Measurements from ENCODE around the gene MICALL1.

The MICALL1 gene

DNA sequence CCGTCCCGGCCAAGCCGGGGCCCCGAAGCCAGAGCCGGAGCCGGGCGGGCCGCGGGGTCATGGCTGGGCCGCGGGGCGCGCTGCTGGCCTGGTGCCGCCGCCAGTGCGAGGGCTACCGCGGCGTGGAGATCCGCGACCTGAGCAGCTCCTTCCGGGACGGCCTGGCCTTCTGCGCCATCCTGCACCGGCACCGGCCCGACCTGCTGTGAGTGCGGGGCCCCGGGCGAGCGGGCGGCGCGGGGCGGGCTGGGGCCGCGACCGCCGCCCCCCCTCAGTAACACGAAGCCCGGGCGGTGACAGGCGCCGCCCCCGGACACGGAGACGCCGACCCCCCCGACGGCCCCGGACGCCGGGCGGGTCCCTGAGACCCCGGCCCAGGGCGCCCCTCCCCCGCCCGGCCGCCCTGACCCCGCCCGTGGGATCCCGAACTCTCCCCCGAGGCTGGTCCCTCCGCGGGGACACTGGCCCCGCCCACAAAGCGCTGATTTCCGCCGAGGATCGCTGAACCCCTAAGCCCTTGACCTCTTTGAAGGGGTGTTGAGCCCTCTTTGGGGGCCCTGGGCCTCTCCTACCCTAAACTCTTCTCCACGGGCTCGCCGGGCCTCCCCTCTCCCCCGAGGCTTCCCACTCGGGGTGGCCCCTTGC is 389 bp downstream of the MICALL1 start:
- no peak for DNase-seq

DNA sequence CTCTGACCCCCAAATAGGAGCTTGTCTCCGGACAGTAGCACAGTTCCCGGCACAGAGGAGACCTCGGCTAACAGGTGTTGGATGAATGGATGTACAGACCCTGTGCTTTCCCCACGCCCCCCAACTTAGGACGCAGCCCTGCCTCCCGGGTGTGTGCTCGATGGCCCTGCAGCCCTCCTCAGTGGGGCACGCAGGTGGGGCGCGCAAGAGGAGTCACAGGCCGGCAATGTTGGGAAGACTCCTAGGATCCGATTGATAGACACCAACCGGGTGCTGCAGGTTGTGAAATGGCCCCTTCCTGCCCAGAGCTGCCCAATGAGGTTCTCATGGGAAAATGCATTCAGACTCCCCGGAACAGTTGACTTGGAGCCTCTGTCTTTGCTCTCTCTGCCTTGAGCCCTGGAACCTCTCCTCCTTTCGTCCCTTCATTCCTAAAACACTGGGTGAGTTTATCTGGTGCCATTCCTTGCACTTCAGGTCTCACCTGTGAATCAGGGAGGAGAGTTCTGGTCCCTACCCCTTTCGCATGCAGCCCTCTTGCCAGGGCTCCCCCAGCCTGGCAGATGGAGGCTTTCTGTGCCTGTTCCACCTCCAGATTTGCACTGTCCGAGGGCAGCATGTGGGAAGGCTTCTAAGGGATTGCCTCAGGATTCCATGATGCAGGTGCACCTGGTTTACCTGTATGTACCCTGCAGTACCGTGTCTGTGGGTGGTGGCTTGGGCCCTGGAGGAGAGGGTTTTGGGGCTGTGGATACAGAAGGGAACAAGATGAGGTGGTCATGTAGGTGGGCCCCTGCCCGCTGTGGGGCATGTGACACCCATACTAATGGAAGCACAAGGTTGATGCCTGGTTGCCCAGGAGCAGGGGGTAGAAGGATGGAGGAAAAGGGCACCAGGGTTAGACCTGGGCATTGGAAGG is 1.2 kb downstream of the MICALL1 start:
- DNase-seq = no peak

DNA sequence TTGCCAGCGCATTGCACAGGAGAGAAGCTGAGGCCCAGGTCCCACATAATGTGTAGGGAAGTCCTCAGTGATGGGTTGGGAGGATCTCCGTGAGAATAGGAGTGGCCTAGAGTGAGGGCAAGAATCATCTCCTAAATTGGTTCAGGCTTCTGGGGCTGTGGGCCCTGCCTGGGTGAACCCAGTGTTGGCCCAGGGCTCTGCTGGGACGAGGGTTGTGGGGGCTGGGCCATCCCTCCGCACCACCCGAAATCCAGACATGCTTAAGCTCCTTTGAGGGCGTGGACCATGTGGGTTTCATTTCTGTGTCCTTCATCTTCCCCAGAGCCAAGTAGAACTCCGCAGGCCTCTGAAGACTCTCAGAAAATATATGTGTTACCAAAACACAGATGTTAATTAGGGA is 3.7 kb downstream of the MICALL1 start:
- DNase-seq = no peak

DNA sequence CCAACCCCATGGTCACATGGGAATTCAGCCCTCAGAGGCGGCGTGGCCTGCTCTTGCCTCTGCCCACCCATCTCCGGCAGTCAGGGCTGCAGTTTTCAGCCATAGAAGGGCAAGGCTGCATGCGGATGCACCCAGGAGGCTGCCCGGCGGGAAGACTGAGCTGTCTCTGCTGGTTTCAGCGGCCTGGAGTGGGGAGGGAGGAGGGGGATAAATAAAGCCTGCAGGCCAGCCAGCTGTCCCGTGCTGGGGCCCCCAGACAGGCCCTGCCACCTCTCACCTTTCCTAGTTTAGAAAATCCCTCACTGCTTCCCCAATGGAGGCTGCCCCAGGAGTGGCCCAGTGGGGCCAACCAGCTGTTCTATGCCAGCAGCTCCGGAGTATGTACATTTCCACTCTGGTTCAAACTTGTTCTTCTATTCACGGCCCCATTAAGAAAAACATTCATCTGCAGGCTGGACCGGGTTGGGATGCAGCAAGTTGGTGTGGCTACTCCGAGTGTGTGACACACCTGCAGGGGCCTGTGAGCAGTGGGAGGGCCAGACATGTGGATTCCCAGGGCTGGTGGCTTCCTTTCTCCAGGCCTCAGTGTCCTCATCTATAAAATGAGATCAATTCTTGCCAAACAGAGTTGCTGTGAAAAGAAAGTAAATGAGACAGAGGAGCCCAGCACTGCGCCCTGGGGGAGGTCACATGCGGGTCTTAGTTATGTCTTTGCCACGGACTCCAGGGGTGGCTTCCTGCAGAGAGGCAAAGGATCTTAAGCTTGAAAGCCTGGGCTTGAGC is 5.0 kb downstream of the MICALL1 start:
- DNase-seq = no peak

DNA sequence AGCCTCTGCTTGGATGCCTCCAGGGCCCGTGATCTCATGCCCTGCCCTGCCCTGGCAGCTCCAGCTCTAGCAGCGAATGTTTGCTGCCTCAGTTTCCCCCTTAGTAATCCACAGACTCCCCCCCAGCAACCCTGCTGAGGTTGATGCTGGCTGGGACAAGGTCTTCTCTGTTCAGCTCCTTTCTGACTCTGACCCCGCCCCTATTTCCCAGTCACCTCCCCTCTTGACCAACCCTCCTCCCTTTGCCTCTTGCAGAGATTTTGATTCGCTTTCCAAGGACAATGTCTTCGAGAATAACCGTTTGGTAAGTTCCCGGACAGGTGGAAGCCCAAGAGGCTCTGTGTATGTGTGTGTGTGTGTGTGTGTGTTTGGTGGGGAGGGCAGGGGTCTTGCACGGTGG is 5.6 kb downstream of the MICALL1 start:
- no peak for DNase-seq

DNA sequence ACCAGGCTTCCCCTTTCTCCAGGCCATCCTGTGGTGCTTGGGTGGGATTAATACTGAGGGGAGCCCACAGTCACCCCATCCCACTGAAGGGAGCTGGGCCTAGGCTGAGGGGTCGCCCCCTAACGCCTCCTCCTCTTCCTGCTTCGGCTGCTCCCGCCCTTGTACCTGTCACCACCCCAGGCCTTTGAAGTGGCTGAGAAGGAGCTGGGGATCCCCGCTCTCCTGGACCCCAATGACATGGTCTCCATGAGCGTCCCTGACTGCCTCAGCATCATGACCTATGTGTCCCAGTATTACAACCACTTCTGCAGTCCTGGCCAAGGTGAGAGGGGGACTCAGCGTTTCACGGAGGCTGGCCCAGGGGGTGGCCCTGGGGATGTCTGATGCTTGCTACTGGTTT is 6.1 kb downstream of the MICALL1 start:
- DNase-seq = no peak

DNA sequence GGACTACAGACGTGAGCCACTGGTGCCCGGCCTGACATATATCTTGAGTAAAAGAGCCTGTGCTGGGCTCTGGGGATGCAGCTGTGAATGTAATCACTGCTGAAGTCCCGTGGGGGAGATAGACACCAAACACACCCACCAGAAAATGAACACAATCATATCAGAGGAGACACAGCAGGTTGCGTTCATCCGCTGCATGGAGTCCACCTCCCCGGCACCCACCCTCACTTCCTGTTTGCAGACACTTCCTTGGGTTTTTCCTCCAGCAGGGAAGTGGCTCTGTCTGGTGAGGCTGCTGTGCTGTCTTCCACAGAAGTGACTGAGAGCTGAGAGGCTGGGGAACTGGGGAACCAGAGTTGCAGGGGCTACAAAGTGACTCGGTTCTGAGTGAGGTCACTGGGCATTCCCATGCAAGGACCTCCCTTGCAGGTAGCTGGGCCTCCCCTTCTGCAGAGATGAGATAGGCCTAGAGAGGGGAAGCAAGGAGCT is 7.2 kb downstream of the MICALL1 start:
- DNase-seq = no peak

DNA sequence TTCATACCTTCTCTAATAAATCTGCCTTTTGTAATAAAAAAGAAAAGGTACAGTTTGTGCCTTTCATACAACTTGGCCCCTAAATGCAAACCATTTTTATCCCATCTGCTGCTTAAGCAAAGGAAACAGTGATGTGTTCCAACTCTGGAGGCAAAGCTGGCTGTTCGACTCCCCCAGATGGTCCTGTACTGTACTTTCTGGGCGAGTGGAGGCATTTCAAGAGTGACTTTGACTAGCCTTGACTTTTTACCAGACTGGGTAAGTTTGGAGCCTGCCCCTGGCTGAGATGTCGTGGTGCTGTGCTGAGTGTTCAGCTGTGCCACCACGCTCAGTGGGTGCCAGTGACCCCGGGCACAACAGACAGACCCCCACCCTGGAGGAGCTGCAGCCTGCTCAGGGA is 10.2 kb downstream of the MICALL1 start:
- DNase-seq = no peak

DNA sequence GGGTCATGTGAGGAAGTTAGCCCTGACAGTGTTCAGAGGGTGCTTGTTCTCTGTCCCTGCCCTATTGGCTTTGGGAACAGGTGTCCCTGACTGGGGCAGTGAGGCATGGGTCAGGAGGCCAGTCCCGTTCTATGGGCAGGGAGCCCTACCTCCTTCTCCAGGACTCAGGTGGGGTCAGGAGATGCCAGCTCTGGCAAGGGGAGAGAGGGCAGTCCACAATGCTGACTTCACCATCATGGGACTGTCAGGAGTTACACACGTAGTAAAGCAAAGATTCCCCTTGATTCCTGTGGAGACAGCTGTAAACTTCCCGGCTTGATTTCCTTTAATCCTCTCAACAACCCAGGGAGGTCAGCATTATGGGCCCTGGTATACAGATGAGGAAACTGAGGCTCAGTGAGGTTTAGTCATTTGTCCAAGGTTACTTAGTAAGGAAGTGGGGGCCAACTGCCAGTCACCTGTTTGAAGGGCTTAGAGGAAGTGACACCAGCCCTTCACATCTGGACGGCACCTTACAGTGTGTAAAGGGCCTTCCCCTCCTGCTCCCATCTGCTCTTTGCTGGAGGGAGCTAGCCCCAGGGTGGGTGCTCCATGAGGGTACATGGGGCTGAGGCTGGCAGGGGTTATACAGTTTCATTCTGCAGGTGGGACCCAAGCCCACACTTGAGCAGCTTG is 11.9 kb downstream of the MICALL1 start:
- DNase-seq = no peak

DNA sequence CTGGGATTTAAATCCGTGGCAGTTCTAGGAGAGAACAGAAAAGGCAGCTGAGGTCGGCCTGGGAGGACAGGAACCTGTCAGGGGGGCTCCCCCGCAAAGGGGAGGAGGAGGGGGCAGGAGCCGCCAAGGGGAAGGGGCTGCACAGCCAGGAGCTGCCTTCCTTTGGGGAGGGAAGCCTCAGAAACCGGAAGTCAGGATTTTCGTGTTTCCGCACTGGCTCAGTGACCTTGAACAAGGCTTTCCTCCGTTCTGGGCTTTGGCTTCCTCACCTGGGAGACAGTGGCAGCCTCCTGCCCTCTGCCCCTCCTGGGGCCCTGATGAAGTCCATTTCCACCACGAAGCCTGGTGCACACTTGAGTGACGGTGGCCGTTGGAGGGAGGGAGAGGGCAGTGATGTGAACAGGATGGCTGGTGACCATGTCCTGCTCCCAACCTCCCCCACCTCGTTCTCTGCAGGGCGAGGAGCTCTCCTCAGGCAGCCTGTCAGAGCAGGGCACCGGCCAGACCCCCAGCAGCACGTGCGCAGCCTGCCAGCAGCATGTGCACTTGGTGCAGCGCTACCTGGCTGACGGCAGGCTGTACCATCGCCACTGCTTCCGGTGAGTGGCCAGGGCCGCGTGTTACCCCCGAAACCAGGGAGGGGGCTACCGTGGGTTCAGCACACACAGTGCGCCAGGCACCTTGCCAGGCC is 12.6 kb downstream of the MICALL1 start:
- DNase-seq = no peak

DNA sequence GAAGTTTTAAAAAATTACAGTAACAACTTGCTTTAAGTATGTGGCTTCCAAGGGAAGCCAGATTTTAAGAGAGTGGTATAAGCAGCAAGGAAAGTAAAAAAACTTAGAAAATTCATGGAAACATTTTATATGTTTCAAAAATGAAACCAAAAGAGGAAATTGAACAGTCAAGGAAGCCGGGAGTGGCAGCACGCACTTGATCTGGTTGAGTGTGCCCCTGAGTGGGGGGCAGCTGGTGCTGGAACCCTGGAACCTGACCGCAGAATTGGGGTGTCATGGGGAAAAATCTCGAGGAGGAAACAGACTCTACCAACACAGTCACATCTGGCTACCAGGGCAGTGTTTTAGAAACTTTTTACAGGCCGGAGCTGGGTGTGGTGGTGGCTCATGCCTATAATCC is 14.0 kb downstream of the MICALL1 start:
- no peak for DNase-seq

DNA sequence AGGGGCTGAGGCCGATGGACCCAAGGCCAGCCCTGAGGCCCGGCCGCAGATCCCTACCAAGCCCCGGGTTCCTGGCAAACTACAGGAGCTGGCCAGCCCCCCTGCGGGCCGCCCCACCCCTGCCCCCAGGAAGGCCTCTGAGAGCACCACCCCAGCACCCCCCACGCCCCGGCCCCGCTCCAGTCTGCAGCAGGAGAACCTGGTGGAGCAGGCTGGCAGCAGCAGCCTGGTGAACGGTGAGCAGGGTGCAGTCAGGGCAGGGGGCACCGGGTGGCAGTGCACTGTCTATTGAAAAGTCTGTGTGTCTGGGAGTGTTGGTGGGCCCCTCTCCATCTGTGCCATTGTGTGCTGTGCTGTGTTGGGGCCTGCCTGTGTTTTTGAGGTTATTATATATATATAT is 16.1 kb downstream of the MICALL1 start:
- DNase-seq = no peak

DNA sequence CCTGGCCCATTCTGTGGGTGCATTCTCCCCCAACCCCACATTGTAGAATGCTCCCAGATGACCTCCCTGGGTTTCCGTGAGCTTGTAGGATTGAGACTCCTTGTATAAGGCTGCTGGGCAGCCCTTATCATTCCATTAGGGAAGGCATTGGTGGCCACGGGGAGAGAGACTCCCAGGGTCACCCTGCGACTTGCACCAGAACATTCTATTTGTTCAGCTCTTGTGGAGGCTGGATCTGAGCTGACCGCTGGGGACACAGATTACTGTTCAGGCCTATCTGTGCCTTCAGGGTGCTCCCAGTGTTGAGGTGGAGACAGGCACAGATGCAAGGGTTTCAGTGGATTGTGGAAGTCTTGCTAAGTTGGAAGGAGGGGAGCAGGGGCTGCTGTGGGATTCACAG is 17.8 kb downstream of the MICALL1 start:
- no peak for DNase-seq

DNA sequence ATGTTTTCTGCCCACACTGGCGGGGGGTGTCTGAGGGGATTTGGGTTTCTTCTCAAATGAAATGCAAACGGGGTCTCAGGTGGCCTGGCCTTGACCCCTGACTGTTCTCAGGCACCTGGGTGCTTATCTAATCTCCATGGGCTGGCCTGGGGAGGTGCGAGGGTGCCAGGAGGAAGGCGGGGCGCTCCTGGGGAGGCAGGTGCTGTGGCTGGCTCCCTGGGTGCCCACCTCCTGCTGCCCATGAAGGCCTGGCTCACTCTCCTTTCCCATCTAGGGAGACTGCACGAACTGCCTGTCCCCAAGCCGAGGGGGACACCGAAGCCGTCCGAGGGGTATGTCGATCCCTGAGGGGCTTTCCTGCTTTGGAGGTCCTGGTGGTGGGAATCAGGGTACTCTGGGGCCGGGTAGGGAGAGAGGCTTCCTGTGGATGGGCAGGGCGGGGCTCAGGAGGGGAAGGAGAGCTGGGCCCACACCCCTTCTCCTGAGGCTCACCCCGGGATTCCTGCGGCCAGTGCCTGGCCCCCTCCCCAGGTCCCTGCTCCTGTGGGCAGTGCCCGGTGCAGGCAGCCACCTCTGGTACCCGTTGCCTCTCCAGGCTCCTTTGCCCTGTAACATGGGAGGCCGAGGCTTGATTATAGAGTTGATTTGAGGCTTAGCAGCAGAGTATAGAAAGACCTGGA is 18.4 kb downstream of the MICALL1 start:
- no peak for DNase-seq

DNA sequence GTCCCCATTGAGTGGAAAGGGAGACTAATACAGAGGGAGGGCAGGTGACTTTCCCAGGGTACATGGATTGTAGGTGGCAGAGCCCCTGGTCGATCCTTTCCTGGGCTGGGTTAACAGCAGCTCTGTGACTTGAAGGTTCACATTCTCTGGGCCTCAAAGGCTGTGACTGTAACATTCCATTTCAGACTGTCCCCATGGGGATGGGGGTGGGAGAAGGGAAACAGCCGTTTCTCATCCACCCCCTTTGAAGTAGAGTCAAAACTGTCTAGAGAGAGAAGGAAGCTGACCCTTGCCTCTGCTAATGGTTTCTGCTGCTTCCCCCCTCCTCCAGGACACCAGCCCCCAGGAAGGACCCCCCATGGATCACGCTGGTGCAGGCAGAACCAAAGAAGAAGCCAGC is 19.2 kb downstream of the MICALL1 start:
- no peak for DNase-seq

DNA sequence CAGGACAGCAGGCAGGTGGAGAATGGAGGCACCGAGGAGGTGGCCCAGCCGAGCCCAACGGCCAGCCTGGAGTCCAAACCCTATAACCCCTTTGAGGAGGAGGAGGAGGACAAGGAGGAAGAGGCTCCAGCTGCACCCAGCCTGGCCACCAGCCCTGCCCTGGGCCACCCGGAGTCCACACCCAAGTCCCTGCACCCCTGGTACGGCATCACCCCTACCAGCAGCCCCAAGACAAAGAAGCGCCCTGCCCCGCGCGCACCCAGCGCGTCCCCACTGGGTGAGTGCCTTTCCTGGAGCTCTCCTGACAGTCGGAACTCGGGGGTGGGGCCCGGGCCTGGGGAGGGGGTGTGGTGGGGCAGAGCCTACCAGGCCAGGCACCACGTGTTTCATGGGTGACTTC is 19.7 kb downstream of the MICALL1 start:
- DNase-seq = no peak

DNA sequence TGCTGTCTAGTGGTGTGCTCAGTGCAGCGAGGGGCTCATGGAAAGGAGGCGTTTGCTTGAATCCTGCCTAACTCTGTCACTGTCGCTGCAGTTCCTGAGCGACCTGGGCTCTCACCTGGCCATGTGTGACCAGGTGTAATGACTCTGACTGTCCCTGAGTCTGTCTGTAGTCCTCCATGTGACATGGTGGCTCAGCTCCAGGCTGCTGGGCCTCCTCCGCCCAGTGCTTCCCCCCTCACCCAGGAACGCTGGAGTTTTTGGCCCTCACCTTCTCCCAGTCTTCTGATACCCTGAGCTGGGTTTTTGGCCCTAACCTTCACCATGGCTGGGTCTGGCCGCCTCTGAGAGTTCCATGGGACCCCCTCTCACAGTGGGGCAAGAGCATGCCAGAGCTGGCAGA is 20.3 kb downstream of the MICALL1 start:
- DNase-seq = no peak

DNA sequence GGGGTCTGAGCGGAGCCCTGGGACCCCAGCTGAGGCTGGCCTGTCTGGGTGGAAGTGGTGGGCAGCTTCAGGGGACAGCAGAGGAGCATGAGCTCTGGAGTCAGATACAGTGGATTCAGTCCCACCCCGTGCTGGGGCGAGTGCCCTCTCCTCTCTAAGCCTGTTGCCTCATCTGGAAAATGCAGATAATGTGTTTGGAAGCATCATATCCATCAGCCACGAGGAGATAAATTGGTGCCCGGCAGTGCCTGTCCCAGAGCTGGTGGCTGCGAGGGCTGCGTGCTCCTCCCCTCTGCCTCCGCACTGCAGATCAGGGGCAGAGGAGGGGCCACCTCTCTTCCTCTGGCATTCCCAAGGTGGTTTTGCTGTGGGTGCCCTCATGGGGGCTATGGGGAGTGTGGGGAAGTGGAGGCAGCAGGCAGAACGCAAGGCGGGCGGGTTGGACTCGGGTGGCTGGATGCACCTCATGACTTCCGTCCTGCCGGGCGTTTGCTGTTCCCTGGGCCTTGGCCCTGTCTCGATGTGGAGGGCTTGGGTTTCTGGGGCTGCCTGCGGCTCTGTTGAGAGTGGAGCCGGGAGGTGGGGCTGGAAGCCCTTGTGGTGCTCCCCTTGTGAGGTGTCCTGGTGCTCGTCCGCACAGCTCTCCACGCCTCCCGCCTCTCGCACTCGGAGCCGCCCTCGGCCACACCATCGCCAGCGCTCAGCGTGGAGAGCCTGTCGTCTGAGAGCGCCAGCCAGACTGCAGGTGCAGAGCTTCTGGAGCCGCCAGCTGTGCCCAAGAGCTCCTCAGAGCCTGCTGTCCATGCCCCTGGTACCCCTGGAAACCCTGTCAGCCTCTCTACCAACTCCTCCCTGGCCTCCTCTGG is 20.9 kb downstream of the MICALL1 start:
- DNase-seq = no peak

DNA sequence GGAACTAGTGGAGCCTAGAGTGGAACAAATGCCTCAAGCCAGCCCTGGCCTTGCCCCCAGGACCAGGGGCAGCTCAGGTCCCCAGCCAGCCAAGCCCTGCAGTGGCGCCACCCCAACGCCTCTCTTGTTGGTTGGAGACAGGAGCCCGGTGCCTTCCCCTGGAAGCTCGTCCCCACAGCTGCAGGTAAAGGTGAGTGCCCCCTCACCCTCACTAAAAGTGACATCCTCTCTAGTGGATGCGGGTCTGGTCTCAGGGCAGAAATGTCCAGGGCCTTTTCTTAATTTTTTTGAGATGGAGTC is 21.5 kb downstream of the MICALL1 start:
- DNase-seq = no peak

DNA sequence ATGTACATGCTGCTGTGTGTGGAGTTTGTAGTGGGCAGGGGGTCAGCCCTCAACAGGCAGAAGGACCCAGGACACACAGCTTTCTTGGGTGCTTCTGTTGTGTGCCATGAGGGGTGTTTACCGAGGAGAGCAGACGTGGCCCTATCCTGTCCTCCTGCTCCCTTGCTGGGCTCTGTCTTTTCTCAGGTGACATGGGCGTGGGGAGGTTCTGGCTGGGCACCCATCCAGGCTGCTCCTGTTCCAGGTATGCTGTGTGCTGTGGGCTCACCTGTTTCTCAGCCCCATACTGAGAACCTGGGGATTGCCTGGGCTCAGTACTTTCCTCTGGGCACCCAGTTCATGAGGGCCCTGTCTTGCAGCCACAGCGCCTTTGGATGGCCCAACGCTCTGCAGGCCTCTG is 23.3 kb downstream of the MICALL1 start:
- DNase-seq = no peak
